ENCODE results near the gene TXNL4A.

The TXNL4A gene

GRCh38 chr18:79987566-79987965 lies 797 bp downstream of the TXNL4A start:
- TF ChIP-seq GLIS3 (CRISPR knock-in tag; IDR thresholded peaks at IDR 0.05): no peak
- no peak for TF ChIP-seq ZFP3 (CRISPR knock-in tag; IDR thresholded peaks at IDR 0.05)
- TF ChIP-seq OSR1 (CRISPR knock-in tag; IDR thresholded peaks at IDR 0.05): no peak
- TF ChIP-seq ZFP30 (CRISPR knock-in tag; IDR thresholded peaks at IDR 0.05): no peak
- TF ChIP-seq PPARA (CRISPR knock-in tag; IDR thresholded peaks at IDR 0.05; ENCODE audit: borderline replicate concordance): no peak
- TF ChIP-seq ZNF565 (CRISPR knock-in tag; conservative IDR thresholded peaks at IDR 0.05; ENCODE audit: low read depth): no peak
- TF ChIP-seq SNAI2 (CRISPR knock-in tag; IDR thresholded peaks at IDR 0.05): no peak
- no peak for TF ChIP-seq TOX (CRISPR knock-in tag; IDR thresholded peaks at IDR 0.05; ENCODE audit: borderline replicate concordance)
- no peak for TF ChIP-seq ESRRG (CRISPR knock-in tag; IDR thresholded peaks at IDR 0.05)
- no peak for TF ChIP-seq ZNF8 (CRISPR knock-in tag; IDR thresholded peaks at IDR 0.05)
- TF ChIP-seq CREB5 (CRISPR knock-in tag; IDR thresholded peaks at IDR 0.05; ENCODE audit: low read depth): no peak
- TF ChIP-seq ZNF70 (CRISPR knock-in tag; IDR thresholded peaks at IDR 0.05): no peak
- TF ChIP-seq ARNTL (CRISPR knock-in tag; IDR thresholded peaks at IDR 0.05; ENCODE audit: borderline replicate concordance, low read depth): no peak
- no peak for TF ChIP-seq RARB (CRISPR knock-in tag; IDR thresholded peaks at IDR 0.05)
- TF ChIP-seq TCF4 (CRISPR knock-in tag; IDR thresholded peaks at IDR 0.05; ENCODE audit: borderline replicate concordance): no peak
- ATAC-seq: 0 out of 3 replicates have a peak, but pooled peaks have one; percentile 3

GRCh38 chr18:79986726-79987125 lies 1.6 kb downstream of the TXNL4A start:
- ATAC-seq: no peak
- no peak for TF ChIP-seq TOX (CRISPR knock-in tag; IDR thresholded peaks at IDR 0.05; ENCODE audit: borderline replicate concordance)
- TF ChIP-seq ZFP3 (CRISPR knock-in tag; IDR thresholded peaks at IDR 0.05): no peak
- TF ChIP-seq CSRNP3 (CRISPR knock-in tag; IDR thresholded peaks at IDR 0.05): no peak
- TF ChIP-seq TSHZ2 (CRISPR knock-in tag; IDR thresholded peaks at IDR 0.05): no peak
- TF ChIP-seq TCF4 (CRISPR knock-in tag; IDR thresholded peaks at IDR 0.05; ENCODE audit: borderline replicate concordance): no peak
- TF ChIP-seq CREB5 (CRISPR knock-in tag; IDR thresholded peaks at IDR 0.05; ENCODE audit: low read depth): no peak
- TF ChIP-seq BACH2 (CRISPR knock-in tag; IDR thresholded peaks at IDR 0.05; ENCODE audit: borderline replicate concordance): no peak
- TF ChIP-seq CSDC2 (CRISPR knock-in tag; IDR thresholded peaks at IDR 0.05): no peak
- no peak for TF ChIP-seq ARNTL (CRISPR knock-in tag; IDR thresholded peaks at IDR 0.05; ENCODE audit: borderline replicate concordance, low read depth)
- TF ChIP-seq ZC3H10 (CRISPR knock-in tag; IDR thresholded peaks at IDR 0.05): no peak

- TF ChIP-seq CREB5 (CRISPR knock-in tag; IDR thresholded peaks at IDR 0.05; ENCODE audit: low read depth) (no peak), POU6F1 (CRISPR knock-in tag; IDR thresholded peaks at IDR 0.05; ENCODE audit: borderline replicate concordance, low read depth) (no peak), TCF4 (CRISPR knock-in tag; IDR thresholded peaks at IDR 0.05; ENCODE audit: borderline replicate concordance) (no peak), ZC3H10 (CRISPR knock-in tag; IDR thresholded peaks at IDR 0.05) (no peak), OSR1 (CRISPR knock-in tag; IDR thresholded peaks at IDR 0.05) (no peak), GLIS3 (CRISPR knock-in tag; IDR thresholded peaks at IDR 0.05) (no peak), ZFP30 (CRISPR knock-in tag; IDR thresholded peaks at IDR 0.05) (no peak), CSRNP3 (CRISPR knock-in tag; IDR thresholded peaks at IDR 0.05) (no peak), PATZ1 (CRISPR knock-in tag; IDR thresholded peaks at IDR 0.05; ENCODE audit: borderline replicate concordance) (no peak), ZNF8 (CRISPR knock-in tag; IDR thresholded peaks at IDR 0.05) (no peak), ZNF70 (CRISPR knock-in tag; IDR thresholded peaks at IDR 0.05) (no peak), SNAI2 (CRISPR knock-in tag; IDR thresholded peaks at IDR 0.05) (no peak), ESRRG (CRISPR knock-in tag; IDR thresholded peaks at IDR 0.05) (no peak), CSDC2 (CRISPR knock-in tag; IDR thresholded peaks at IDR 0.05) (no peak), RARB (CRISPR knock-in tag; IDR thresholded peaks at IDR 0.05) (no peak), BACH2 (CRISPR knock-in tag; IDR thresholded peaks at IDR 0.05; ENCODE audit: borderline replicate concordance) (no peak), ISL1 (CRISPR knock-in tag; IDR thresholded peaks at IDR 0.05) (no peak)
- ATAC-seq: no peak
Observed at GRCh38 chr18:79985172-79985571, 3.2 kb downstream of the TXNL4A start.
